SU-DHL-6 (cell line): ENCODE data around the gene TRAK2.

Experiments used
- H2AFZ ChIP-seq: fragments of 200-600 bp; sonication (generic); 2 replicates; pipeline ENCODE4 v1.6.1; 2014; ENCODE audit warnings: low read depth, mild to moderate bottlenecking, moderate library complexity, mixed read lengths, antibody characterized with exemption, low read length; ENCODE audit not compliant: severe bottlenecking
- H3F3A ChIP-seq: fragments of 200-600 bp; shearing (Covaris generic); 2 replicates; pipeline ENCODE4 v1.6.0; 2016; ENCODE audit warnings: antibody characterized with exemption, mild to moderate bottlenecking; ENCODE audit not compliant: insufficient read depth
- H3K27ac ChIP-seq: fragments of 200-600 bp; sonication (generic); 2 replicates; pipeline ENCODE4 v1.5.1; 2016; ENCODE audit warnings: low read depth, mild to moderate bottlenecking, low read length, moderate library complexity, mixed read lengths
- H3K27me3 ChIP-seq: fragments of 200-600 bp; sonication (generic), shearing (Covaris generic); 2 replicates; pipeline ENCODE4 v1.6.0; 2014; ENCODE audit warnings: mild to moderate bottlenecking, low read length
- H3K36me3 ChIP-seq: fragments of 200-600 bp; sonication (generic); 2 replicates; pipeline ENCODE4 v1.6.1; 2014; ENCODE audit warnings: mild to moderate bottlenecking, low read length, mixed read lengths
- H3K4me2 ChIP-seq: fragments of 300-600, 200-600 bp; shearing (Covaris generic), sonication (generic); 2 replicates; pipeline ENCODE4 v1.6.0; 2014; ENCODE audit warnings: low read length, low read depth, mild to moderate bottlenecking; ENCODE audit not compliant: poor library complexity, severe bottlenecking
- H3K4me3 ChIP-seq: fragments of 200-600 bp; sonication (generic); 2 replicates; pipeline ENCODE4 v1.5.1; 2014; ENCODE audit warnings: antibody characterized with exemption, low read length, mild to moderate bottlenecking, mixed read lengths; ENCODE audit not compliant: insufficient read depth, poor library complexity, severe bottlenecking
- H3K79me2 ChIP-seq: fragments of 200-600 bp; sonication (generic); 2 replicates; pipeline ENCODE4 v1.6.1; 2014; ENCODE audit warnings: mild to moderate bottlenecking, low read length, moderate library complexity; ENCODE audit not compliant: insufficient read depth
- H3K9ac ChIP-seq: fragments of 200-600 bp; sonication (generic); 2 replicates; pipeline ENCODE4 v1.7.0; 2014; ENCODE audit warnings: mild to moderate bottlenecking, low read length
- H3K9me2 ChIP-seq: fragments of 200-600 bp; sonication (generic); replicated peaks from 2 replicates; pipeline ENCODE4 v1.6.1; 2014; ENCODE audit warnings: low read length; ENCODE audit not compliant: insufficient read depth
- H3K9me3 ChIP-seq: fragments of 200-600 bp; sonication (generic); 2 replicates; pipeline ENCODE4 v1.6.1; 2014; ENCODE audit warnings: low read length, mixed read lengths; ENCODE audit not compliant: insufficient read depth
- H4K20me1 ChIP-seq: fragments of 200-600 bp; sonication (generic); 2 replicates; pipeline ENCODE4 v1.6.1; 2014; ENCODE audit warnings: low read depth, mild to moderate bottlenecking, antibody characterized with exemption, low read length, moderate library complexity, mixed read lengths
- EZH2phosphoT487 ChIP-seq: fragments of 200-600 bp; sonication (generic), shearing (Covaris generic); conservative IDR thresholded peaks from 2 replicates; pipeline ENCODE4 v1.6.1; 2018; ENCODE audit warnings: mild to moderate bottlenecking, antibody characterized with exemption, low read length, moderate library complexity, mixed read lengths
- TF ChIP-seq, protein P1 (sequence below): fragments of 200-600 bp; sonication (generic); IDR thresholded peaks from one replicate; pipeline ENCODE4 v1.5.1; 2017; ENCODE audit warnings: antibody characterized with exemption, mild to moderate bottlenecking, low read length, moderate library complexity; ENCODE audit not compliant: insufficient read depth, poor library complexity, severe bottlenecking

The TRAK2 gene

DNA sequence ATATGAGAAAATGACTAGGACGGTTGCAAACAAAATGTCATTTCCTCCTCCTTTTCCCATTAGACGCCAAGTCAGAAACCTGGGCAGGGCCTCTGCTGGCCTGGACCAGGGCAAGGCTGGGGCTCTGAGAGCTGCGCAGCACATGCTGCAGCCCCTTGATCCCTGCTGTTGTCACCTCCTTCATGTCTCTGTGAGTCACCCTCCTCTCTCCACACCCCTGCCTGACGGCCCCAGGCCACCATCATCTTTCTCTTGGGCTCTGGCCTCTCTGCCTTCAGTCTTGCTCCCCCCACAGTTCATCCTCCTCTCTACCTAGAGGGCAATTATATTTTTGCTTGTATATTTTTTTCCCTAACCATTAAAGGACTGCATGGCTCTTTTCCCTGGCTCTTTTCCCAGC lies 104.1 kb downstream of the TRAK2 start:
- Histone ChIP-seq H3F3A (no peaks in the 10 kb centered on the region), H3K79me2 (no peaks in the 10 kb centered on the region), H3K4me3 (no peak overlapping the region), H3K27ac (no peak overlapping the region), H4K20me1 (no peaks in the 10 kb centered on the region), H3K9me3 (no peaks in the 10 kb centered on the region), H3K9me2 (no peaks in the 10 kb centered on the region), H3K4me2 (no peak overlapping the region), H3K36me3 (no peaks in the 10 kb centered on the region), H3K27me3 (no peaks in the 10 kb centered on the region), H2AFZ (no peak overlapping the region), H3K9ac (no peak overlapping the region)
- TF ChIP-seq EZH2phosphoT487, result no peak
- TF ChIP-seq, protein P1, sequence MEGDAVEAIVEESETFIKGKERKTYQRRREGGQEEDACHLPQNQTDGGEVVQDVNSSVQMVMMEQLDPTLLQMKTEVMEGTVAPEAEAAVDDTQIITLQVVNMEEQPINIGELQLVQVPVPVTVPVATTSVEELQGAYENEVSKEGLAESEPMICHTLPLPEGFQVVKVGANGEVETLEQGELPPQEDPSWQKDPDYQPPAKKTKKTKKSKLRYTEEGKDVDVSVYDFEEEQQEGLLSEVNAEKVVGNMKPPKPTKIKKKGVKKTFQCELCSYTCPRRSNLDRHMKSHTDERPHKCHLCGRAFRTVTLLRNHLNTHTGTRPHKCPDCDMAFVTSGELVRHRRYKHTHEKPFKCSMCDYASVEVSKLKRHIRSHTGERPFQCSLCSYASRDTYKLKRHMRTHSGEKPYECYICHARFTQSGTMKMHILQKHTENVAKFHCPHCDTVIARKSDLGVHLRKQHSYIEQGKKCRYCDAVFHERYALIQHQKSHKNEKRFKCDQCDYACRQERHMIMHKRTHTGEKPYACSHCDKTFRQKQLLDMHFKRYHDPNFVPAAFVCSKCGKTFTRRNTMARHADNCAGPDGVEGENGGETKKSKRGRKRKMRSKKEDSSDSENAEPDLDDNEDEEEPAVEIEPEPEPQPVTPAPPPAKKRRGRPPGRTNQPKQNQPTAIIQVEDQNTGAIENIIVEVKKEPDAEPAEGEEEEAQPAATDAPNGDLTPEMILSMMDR, result no peak

DNA sequence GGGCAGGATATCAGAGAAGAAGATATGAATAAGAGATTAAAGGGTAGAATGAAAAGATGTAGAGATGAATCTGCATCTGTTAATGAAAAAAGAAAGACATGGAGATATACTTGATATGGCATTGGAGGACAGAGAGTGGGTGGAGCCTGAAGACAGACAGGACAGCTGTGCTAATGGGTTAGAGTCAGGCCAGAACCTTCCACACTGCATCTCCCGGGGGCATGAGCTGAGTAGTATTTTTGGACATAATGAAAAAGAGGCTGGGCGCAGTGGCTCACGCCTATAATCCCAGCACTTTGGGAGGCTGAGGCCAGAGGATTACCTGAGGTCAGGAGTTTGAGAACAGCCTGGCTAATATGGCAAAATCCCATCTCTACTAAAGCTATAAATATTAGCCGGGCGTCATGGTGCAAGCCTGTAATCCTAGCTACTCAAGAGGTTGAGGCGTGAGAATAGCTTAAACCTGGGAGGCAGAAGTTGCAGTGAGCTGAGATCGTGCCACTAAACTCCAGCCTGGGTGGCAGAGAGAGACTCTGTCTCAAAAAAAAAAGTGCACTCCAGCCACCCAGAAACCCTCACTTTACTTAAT lies 105.5 kb downstream of the TRAK2 start:
- no peak overlapping the region for H3K9ac ChIP-seq
- H3K27ac ChIP-seq, result no peak overlapping the region
- no peak for TF ChIP-seq EZH2phosphoT487
- TF ChIP-seq, protein P1, result no peak
- no peaks in the 10 kb centered on the region for H4K20me1 ChIP-seq
- no peaks in the 10 kb centered on the region for H3F3A ChIP-seq
- H3K27me3 ChIP-seq, result no peaks in the 10 kb centered on the region
- no peak overlapping the region for H2AFZ ChIP-seq
- H3K9me2 ChIP-seq, result no peaks in the 10 kb centered on the region
- no peaks in the 10 kb centered on the region for H3K9me3 ChIP-seq
- H3K36me3 ChIP-seq, result no peaks in the 10 kb centered on the region
- H3K4me2 ChIP-seq, result no peak overlapping the region
- no peaks in the 10 kb centered on the region for H3K79me2 ChIP-seq
- no peak overlapping the region for H3K4me3 ChIP-seq

DNA sequence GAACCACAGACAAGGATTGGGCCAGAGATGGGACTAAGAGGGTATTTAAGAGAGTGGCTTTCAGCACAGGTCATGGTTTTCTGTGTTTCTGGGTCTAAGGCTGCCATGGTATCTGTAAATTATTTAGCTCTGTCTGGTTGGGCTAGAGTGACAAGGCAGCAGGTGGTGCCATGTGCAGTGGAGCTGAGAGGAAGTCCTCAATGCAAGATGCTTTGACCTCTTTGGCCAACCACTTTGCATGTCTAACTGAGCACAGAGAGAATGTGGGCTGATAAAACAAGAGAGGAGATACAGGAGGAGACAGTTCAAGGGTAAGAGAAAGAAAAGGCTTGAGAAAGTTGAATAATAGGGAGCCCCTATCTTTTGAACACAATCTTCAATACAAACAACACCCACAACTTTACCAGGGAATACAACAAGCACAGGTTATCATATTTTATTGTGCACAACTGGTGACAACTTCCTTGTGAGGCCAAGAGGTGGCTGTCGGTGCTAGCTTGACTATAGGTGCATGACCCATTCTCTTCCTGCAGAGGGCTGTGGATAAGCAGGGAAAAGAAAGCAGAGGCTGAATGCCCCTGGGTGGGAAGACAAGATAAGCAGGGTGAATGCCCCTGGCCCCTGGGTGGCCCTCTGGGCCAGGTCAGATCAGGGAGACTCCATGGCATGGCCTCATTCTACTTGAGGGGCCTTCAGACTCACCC lies 106.4 kb downstream of the TRAK2 start:
- H3K27me3 ChIP-seq, result no peaks in the 10 kb centered on the region
- no peak for TF ChIP-seq EZH2phosphoT487
- TF ChIP-seq, protein P1, result no peak
- H3K9ac ChIP-seq, result no peak overlapping the region
- H3K9me2 ChIP-seq, result no peaks in the 10 kb centered on the region
- H3K9me3 ChIP-seq, result no peaks in the 10 kb centered on the region
- no peak overlapping the region for H3K4me2 ChIP-seq
- H4K20me1 ChIP-seq, result no peaks in the 10 kb centered on the region
- H3K36me3 ChIP-seq, result no peaks in the 10 kb centered on the region
- H3F3A ChIP-seq, result no peaks in the 10 kb centered on the region
- H3K4me3 ChIP-seq, result no peak overlapping the region
- no peak overlapping the region for H2AFZ ChIP-seq
- no peak overlapping the region for H3K27ac ChIP-seq
- H3K79me2 ChIP-seq, result no peaks in the 10 kb centered on the region
